HG02973 (cell line): Measurements from ENCODE around the gene KCNC2.

ENCODE experiments used
- ATAC-seq: cut with Tn5 transposase; IDR thresholded peaks from one replicate; pipeline ENCODE4 v1.9.1; 2021; ENCODE audit warnings: moderate library complexity; ENCODE audit not compliant: unreplicated experiment

The KCNC2 gene

GRCh38 chr12:75162845-75163244 lies 46.8 kb downstream of the KCNC2 start:
- no peak for ATAC-seq

DNA sequence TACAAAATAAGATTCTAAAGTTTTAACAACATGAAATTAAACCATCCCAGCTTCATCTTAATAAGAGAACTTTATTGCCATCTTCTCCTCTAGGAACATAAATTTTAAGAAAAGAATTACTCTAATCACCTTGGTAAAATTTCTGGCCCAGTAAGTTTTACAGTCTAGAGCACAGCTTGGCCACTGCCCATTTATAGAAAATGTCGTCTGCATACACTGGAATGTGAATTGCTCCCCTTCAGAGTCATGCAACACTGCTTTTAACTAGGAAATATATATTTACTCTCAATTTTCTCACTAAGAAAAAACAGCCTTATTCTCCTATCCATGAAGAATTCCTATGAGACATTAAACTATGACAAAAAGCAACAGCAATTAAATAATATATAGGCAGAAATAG lies 48.2 kb downstream of the KCNC2 start:
- ATAC-seq: no peak

DNA sequence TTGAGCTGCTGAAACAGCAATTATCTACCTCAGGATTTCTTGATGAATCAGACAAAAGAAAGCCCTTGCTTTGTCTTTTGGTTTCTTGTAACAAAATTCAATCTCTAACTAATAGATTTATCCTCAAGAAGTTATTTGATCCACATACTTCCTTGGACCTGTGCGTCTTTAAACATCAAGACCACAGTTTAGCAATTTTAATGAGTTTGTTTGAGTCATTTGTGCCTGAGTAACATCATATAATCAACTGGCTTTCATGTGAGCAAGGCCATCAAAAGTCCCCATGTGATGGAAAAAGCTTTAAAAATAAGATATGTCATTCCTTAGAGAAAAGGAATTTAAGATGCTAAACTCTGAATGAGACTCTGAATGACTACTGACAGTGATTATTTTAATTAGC lies 52.3 kb downstream of the KCNC2 start:
- no peak for ATAC-seq

- no peak for ATAC-seq
These were observed 53.7 kb downstream of the KCNC2 start for GRCh38 chr12:75155962-75156361.

DNA sequence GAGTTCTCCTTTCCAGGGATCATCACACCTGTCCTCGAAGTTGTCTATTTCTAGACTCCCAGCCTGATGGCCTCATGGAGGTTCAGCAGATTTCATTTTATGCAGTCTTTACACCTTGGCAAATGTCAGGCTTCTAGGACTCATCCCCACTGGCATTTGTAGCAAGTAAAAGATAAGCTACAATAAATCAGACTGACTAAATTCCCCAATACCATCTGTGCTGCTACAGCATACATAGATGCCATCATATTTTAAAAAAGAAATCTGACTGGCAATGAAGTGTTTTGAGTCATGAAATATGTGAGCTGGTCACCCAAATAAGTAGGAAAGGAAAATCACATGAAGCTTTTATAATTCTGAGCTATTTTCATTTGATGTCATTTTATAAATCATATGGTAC lies 55.3 kb downstream of the KCNC2 start:
- no peak for ATAC-seq

DNA sequence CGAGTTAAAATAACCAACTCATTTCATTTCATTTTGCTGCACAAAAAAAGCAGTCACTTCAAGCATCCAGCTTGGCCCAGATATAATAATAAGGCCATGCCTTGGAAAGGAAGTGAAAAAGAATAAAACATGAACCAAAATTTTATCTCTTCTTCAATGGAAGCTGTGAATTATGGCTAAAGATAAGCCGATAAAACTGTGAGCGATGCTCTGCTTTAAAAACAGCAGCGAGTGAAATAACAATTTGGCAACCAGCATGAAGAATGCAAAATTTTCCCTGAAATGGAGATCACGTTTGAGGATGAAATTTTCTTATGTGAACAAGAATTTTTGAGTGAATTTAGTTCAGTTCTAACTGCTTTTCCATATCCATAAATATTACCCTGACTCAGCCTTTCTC lies 70.4 kb downstream of the KCNC2 start:
- ATAC-seq: no peak

DNA sequence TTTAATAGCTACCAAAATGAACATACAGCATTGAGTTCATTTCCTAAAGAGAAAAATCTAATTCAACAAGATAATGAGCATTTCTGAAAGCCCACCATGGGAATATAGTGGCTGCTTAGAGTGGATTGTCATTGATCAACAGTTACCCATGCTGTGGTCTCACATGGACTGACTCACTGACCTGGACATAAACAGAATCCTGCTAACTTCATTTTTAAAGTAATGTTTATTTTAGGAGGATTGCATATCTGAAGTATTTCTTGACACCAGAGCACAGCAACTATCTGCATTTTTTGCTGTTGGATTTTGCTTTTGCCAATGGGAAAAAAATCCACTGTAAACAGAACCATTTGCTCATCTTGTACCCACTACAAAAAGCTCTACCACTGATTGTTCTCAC lies 71.7 kb downstream of the KCNC2 start:
- ATAC-seq: no peak

- no peak for ATAC-seq
These were observed 74.6 kb downstream of the KCNC2 start for GRCh38 chr12:75135026-75135425.

DNA sequence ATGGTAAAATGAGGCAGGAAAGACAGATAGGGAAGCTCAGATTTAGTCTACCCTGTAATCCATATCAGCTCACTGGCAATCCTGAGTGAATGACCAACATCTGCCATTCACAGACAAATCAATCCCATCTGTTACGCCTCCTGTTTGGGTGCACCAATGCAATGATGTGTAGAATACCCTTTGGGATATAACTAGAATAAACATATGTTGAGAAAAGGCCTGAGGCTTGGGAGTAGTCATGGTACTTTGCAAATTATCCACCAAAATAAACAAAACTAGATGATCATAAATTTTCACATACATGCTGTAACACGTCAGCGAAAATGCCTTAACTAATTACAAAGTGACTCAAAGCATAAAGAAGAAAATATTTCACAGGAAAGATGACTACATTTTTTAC lies 78.8 kb downstream of the KCNC2 start:
- ATAC-seq: no peak

DNA sequence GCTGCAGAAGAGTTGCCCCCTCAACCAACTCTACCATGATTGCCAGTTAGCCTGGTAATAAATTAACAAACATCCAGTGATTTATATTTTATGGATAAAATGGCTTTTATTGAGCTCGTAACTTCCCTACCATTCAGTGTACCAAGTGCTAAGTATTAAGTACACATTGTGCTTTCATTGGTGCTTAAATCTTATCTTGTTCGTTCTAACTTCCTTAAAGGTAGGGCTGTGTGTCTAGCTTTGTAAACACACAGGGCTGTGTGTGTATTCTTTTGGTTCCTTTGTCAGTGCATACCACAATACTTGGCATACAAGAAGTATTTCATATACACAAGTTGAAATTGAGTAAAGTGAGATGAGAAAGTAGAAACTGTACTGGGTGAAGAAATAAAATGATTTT lies 80.4 kb downstream of the KCNC2 start:
- ATAC-seq: no peak

DNA sequence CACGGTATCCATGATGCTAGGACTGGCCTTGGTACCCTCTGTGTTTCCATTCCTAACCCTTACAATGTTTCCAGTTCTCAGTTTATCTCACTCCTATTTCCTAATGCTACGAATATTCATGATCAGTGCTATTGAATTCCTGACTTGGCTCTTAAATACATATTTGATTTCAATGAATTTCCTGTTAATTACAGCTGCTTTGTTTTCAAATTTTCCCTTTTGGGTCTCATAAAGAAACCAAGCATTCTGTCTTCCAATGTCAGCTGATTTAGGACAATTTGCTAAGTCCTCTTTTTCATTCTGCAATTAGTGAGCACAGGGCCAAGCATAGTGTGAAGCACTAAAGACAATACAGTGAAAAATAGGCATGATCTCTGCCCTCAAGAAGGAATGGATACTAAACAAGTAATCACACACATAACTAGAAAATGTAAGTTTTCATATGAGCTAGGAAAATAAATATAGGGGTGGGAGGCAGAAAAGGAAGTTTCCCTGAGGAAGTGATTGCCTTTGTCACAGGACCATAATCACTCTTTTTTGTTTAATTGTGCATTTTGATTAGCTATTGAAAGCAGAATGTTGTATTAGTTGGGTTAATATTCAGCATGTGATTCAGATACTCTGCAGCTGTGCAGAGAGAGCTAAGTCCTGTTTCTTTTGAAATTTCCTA lies 88.5 kb downstream of the KCNC2 start:
- ATAC-seq: no peak

DNA sequence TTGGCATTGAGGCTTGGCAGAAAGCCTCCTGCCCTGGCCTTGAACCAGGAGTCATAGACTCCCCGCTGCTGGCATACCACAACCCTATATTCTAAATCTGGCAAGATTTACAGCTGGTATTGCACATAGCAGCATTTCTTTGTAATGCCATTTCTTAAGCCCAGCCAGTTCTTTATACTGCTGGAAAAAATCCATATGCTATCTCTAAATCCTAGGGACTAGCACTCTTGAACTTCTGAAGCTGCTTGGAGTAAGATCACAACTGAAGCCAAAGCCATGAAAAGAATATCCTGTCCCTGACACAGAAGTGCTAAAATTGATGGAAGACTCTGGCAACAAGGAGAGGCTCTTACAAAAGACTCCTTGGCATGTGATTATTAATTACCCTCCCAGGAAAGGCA lies 89.3 kb downstream of the KCNC2 start:
- ATAC-seq: no peak

- ATAC-seq: no peak
These were observed 92.9 kb downstream of the KCNC2 start for GRCh38 chr12:75116646-75117198.

- ATAC-seq: no peak
These were observed 93.9 kb downstream of the KCNC2 start for GRCh38 chr12:75115748-75116147.

- no peak for ATAC-seq
These were observed 105.8 kb downstream of the KCNC2 start for GRCh38 chr12:75103822-75104221.

DNA sequence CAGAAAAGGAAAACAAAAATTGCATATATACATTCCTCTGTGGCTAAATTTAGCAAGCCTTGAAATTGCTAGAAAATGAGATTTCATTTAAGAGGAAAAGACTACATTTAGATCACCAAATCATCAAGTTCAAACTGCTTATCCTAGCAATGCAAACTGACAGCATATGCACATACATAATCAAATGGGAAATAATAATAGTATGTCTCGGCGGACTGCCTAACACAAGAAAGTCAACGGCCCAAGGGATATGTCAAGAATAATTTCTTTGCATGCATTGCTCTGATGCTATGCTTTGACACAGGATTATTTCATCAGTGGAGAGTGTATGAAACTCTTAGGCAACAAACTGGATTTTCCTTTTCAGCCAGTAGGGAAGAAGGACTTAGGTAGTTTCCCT lies 107.9 kb downstream of the KCNC2 start:
- no peak for ATAC-seq

DNA sequence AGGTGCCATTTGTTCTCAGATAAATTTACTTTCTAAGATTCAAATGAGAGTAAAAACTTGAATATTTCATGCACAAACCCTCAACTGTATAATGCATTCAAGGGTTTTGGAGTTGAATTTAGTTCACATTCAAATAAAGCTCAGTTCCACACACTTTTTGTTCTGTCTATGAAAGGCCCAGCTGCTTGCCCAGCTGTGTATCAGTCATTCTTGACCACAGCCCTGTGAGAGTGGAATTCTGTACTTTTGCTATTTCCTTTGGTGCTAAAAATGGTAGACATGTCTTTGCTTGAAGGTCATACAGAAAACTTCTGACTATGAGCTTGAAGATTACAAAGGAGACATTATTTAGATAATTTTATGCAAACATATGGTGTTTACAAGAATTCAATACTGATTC lies 110.4 kb downstream of the KCNC2 start:
- ATAC-seq: no peak

DNA sequence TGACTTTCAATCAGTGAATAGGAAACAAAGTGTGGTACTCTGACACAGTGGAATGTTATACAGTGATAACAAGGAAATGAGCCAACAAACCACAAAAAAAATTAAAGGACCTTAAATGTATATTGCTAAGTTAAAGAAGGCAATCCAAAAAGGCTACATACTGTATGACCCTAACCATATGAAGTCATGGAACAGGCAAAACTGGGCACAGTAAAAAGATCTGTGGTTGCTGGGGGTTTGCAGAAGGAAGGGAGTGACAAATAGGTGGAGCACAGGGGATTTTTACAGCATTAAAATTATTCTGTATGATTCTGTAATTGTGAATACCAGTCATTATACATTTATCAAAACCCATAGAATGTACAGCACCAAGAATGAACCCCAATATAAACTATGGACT lies 112.6 kb downstream of the KCNC2 start:
- no peak for ATAC-seq

DNA sequence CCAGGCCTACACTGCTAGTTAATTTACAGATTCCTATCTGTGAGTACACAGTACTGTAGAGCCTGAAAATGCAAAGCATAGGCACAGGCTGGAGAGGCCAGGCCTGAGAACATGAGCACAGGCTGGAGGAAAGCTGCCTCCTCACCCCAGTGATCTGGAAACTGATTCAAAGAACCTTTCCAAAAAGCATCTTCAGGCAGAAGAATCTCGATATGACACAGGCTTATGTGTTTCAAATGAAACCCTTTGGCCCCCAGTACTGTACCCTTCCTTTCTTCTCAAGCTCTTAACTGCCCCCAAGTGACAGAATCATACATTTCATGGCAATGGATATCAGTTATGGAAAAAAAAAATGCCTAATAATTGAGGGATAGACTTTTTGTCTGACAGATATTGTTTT lies 122.0 kb downstream of the KCNC2 start:
- ATAC-seq: no peak

GRCh38 chr12:75086091-75087038 lies 123.3 kb downstream of the KCNC2 start:
- no peak for ATAC-seq

DNA sequence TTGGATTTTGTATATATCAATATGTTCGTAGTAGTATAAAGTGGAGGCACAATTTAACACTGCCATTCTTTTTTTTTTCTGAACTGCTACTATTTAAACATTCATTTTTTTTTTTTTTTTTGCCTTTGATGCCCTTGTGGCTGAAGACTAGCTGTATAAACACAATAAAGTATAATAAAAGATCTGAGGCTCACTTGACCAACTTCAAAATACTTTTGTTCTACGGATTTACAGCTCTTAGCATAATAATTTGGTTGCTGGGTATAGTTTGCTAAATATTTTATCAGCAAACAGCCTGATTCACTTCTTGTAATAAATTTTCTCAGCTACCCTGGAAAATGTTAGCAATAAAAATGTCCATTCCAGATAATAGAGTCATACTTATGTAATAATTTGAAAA lies 128.3 kb downstream of the KCNC2 start:
- no peak for ATAC-seq

- no peak for ATAC-seq
These were observed 129.1 kb downstream of the KCNC2 start for GRCh38 chr12:75080582-75080981.
